Tibial nerve (tissue), 4 donors: ENCODE measurements around the gene ZFP92. TPM values are rescaled to one million over a fixed set of nuclear protein-coding genes. Genes with fewer than 3 reads are reported as not detected.
A peak's percentile ranks its signal among the peaks of the same experiment; 100 is the strongest.

Experiments used
- DNase-seq, 2 donors: peaks; one replicate each; pipeline ENCODE4 v3.0.0-alpha.2; 2019; ENCODE audit warnings: low spot score in 2 of 2
- H3K27ac ChIP-seq, 4 donors: fragments of 200-600 bp; sonication (generic) in 3 of 4; one replicate each; pipeline ENCODE4 v1.5.1; 2017 to 2019; ENCODE audit warnings: mild to moderate bottlenecking in 1 of 4
- H3K27me3 ChIP-seq, 2 donors: fragments of 200-600 bp; sonication (generic) in 1 of 2; one replicate each; pipeline versions ENCODE4 v1.5.1 to v1.6.0; 2017 to 2019
- H3K36me3 ChIP-seq, 3 donors: fragments of 200-600 bp; sonication (generic); one replicate each; pipeline ENCODE4 v1.5.1; 2018 to 2019
- H3K4me1 ChIP-seq, 4 donors: fragments of 200-600 bp; sonication (generic) in 3 of 4; one replicate each; pipeline ENCODE4 v1.5.1; 2017 to 2019
- H3K4me3 ChIP-seq, 4 donors: fragments of 200-600 bp; sonication (generic) in 3 of 4; one replicate each; pipeline ENCODE4 v1.5.1; 2017 to 2019; ENCODE audit warnings: mild to moderate bottlenecking in 1 of 4, moderate library complexity in 1 of 4
- H3K9me3 ChIP-seq, 4 donors: fragments of 200-600 bp; sonication (generic) in 3 of 4; one replicate each; pipeline ENCODE4 v1.5.1; 2017 to 2019
- EP300 ChIP-seq, 2 donors: sonication (generic); formaldehyde crosslinking; IDR thresholded peaks; one replicate each; pipeline ENCODE4 v1.6.1; 2017; ENCODE audit warnings: antibody characterized with exemption in 2 of 2, mild to moderate bottlenecking in 1 of 2
- POLR2A ChIP-seq, 2 donors: fragments of 450-650 bp; IDR thresholded peaks; one replicate each; pipeline ENCODE4 v1.6.1; 2017; ENCODE audit warnings: antibody characterized with exemption in 2 of 2, mild to moderate bottlenecking in 2 of 2, moderate library complexity in 2 of 2
- WGBS, 2 donors: methylation state at CpG; one replicate each; pipeline ENCODE4 v1.1.5; 2018; 5-methylcytosine and 5-hydroxymethylcytosine counted together
- total RNA-seq, 4 donors: library from RNA; depleted of rRNA; stranded (reverse); fragments of >200 nt; gene quantifications; one replicate each; pipeline ENCODE4 v1.1.0, GENCODE V29; 2016
- TF ChIP-seq, protein P1 (sequence below), 5 experiments: fragments of 200-600 bp in 3 of 5; fragments of 450-650 bp in 2 of 5; sonication (generic) in 3 of 5; IDR thresholded peaks; one replicate each; pipeline ENCODE4 v1.5.1; 2016 to 2019; ENCODE audit warnings: antibody characterized with exemption in 5 of 5, mild to moderate bottlenecking in 3 of 5, moderate library complexity in 2 of 5

Gene ZFP92
- total RNA-seq, 4 donors from 2014 or later = 0.39 to 1.8 (median 0.75) TPM

- no peak for DNase-seq
- no peaks in the 10 kb centered on the region for H3K36me3 ChIP-seq
- TF ChIP-seq, protein P1, sequence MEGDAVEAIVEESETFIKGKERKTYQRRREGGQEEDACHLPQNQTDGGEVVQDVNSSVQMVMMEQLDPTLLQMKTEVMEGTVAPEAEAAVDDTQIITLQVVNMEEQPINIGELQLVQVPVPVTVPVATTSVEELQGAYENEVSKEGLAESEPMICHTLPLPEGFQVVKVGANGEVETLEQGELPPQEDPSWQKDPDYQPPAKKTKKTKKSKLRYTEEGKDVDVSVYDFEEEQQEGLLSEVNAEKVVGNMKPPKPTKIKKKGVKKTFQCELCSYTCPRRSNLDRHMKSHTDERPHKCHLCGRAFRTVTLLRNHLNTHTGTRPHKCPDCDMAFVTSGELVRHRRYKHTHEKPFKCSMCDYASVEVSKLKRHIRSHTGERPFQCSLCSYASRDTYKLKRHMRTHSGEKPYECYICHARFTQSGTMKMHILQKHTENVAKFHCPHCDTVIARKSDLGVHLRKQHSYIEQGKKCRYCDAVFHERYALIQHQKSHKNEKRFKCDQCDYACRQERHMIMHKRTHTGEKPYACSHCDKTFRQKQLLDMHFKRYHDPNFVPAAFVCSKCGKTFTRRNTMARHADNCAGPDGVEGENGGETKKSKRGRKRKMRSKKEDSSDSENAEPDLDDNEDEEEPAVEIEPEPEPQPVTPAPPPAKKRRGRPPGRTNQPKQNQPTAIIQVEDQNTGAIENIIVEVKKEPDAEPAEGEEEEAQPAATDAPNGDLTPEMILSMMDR (IDR thresholded peaks at IDR 0.05) = no peak
- no peak for TF ChIP-seq POLR2A (IDR thresholded peaks at IDR 0.05)
- no peak for TF ChIP-seq EP300 (IDR thresholded peaks at IDR 0.05)
- H3K27me3 ChIP-seq = no peaks in the 10 kb centered on the region
- H3K4me3 ChIP-seq = no peak overlapping the region
- peaks cover 0 to 12% (median 0%) of the 10 kb centered on the region in 4 donors for H3K4me1 ChIP-seq
- 73 to 84% methylated on average over 6 to 15 of the region's 15 CpGs for WGBS, 2 donors
- H3K27ac ChIP-seq = no peak overlapping the region
- H3K9me3 ChIP-seq = no peaks in the 10 kb centered on the region
These were observed 899 bp upstream of the ZFP92 start for GRCh38 chrX:153410373-153410772.

GRCh38 chrX:153410888-153411254 lies 401 bp upstream of the ZFP92 start:
- H3K9me3 ChIP-seq = no peaks in the 10 kb centered on the region
- H3K36me3 ChIP-seq = no peaks in the 10 kb centered on the region
- peaks cover 0 to 12% (median 0%) of the 10 kb centered on the region in 4 donors for H3K4me1 ChIP-seq
- TF ChIP-seq POLR2A (IDR thresholded peaks at IDR 0.05) (no peak), EP300 (IDR thresholded peaks at IDR 0.05) (no peak)
- TF ChIP-seq, protein P1 (IDR thresholded peaks at IDR 0.05) = no peak
- no peaks in the 10 kb centered on the region for H3K27me3 ChIP-seq
- H3K27ac ChIP-seq = no peak overlapping the region
- no peak for DNase-seq
- peak overlapping the region; percentile 34 to 58 (median 49) for H3K4me3 ChIP-seq
- 54% methylated on average over 12 of the region's 12 CpGs; no CpG with 5 or more reads in 1 of the 2 donors for WGBS, 2 donors

- Histone ChIP-seq H3K27me3 (no peaks in the 10 kb centered on the region), H3K27ac (no peak overlapping the region), H3K4me1 (peaks cover 0 to 12% (median 0%) of the 10 kb centered on the region in 4 donors), H3K4me3 (peak overlapping the region; percentile 34 to 58 (median 49)), H3K9me3 (no peaks in the 10 kb centered on the region), H3K36me3 (no peaks in the 10 kb centered on the region)
- 50 to 67% methylated on average over 8 to 17 of the region's 17 CpGs for WGBS, 2 donors
- DNase-seq = no peak
- no peak for TF ChIP-seq EP300 (IDR thresholded peaks at IDR 0.05)
- TF ChIP-seq, protein P1 (IDR thresholded peaks at IDR 0.05) = no peak
- no peak for TF ChIP-seq POLR2A (IDR thresholded peaks at IDR 0.05)
These were observed 809 bp downstream of the ZFP92 start for GRCh38 chrX:153411988-153412574.

DNA sequence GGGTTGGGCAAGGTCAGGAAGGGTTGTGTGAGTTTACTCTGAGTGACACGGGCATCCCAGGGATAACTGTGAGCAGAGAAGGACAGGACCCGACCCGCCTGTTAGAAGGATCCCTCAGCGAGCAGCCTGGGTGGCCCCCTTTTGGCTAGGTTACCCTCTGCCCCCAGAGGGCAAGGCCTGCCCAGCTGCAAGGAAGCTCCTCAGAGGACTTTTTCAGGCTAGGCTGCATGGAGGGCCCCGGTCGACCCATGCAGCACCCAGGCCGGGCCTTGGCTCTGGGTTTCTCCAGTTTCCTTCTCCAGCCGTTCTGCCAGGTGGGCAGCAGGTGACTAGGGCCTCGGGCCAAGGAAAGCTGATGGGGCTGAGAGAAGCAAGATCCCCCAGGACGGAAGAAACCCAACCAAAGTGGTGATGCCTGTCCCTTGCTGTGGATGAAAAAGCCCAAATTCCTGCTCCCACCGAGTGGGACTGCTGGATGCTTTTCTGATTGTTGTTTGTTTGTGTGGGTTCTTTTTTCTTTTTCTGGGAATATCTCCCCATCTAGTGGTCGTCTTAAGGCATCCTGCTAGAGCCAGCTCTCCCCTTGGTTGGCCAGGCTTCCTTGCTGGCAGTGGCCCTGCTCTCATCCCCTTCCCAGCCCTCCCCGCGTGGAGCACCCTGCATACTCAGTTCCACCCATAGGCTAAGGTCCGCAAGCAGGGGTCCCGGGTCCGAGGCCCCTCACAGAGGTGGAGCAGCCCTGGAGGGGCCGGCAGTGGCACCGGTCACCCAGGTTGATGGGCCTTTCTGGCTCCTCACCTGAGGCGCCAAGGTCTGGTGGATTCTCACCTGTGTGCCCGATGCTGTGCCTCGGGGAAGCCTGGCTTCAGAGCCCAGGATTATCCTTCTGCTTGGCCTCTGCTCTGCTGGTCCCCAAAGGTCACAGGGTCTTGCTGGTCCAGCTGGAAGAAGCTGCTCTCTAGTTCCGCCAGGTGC lies 1.8 kb downstream of the ZFP92 start:
- no peak overlapping the region for H3K27ac ChIP-seq
- TF ChIP-seq, protein P1 (IDR thresholded peaks at IDR 0.05) = no peak
- no peak for TF ChIP-seq POLR2A (IDR thresholded peaks at IDR 0.05)
- no peak for TF ChIP-seq EP300 (IDR thresholded peaks at IDR 0.05)
- no peak for DNase-seq
- no peaks in the 10 kb centered on the region for H3K27me3 ChIP-seq
- H3K4me1 ChIP-seq = peaks cover 0 to 12% (median 0%) of the 10 kb centered on the region in 4 donors
- H3K36me3 ChIP-seq = no peaks in the 10 kb centered on the region
- H3K9me3 ChIP-seq = no peaks in the 10 kb centered on the region
- H3K4me3 ChIP-seq = no peak overlapping the region
- WGBS, 2 donors = 17 to 74% methylated on average over 3 to 19 of the region's 23 CpGs

GRCh38 chrX:153413731-153414130 lies 2.5 kb downstream of the ZFP92 start:
- no peaks in the 10 kb centered on the region for H3K36me3 ChIP-seq
- TF ChIP-seq EP300 (IDR thresholded peaks at IDR 0.05) = no peak
- TF ChIP-seq POLR2A (IDR thresholded peaks at IDR 0.05) = no peak
- TF ChIP-seq, protein P1 (IDR thresholded peaks at IDR 0.05) = no peak
- H3K27me3 ChIP-seq = no peaks in the 10 kb centered on the region
- DNase-seq = no peak
- H3K27ac ChIP-seq = no peak overlapping the region
- WGBS, 2 donors = 83% methylated on average over 11 of the region's 11 CpGs; no CpG with 5 or more reads in 1 of the 2 donors
- H3K4me3 ChIP-seq = no peak overlapping the region
- no peaks in the 10 kb centered on the region for H3K9me3 ChIP-seq
- H3K4me1 ChIP-seq = peaks cover 0 to 12% (median 0%) of the 10 kb centered on the region in 4 donors
